Suprapubic skin (tissue), 4 donors: Measurements from ENCODE around the gene CFC1. TPM values are rescaled to one million over a fixed set of nuclear protein-coding genes. Genes with fewer than 3 reads are reported as not detected.
"Not testable (repeated sequence)": the region's sequence is repeated elsewhere in the genome, so short reads cannot be mapped to it uniquely, and the experiment has no call there.

Experiments used
- DNase-seq, 2 donors: peaks; one replicate each; pipeline ENCODE4 v3.0.0-alpha.2; 2019; ENCODE audit warnings: low spot score in 2 of 2
- H3K27ac ChIP-seq: fragments of 200-600 bp; sonication (generic); one replicate; pipeline ENCODE4 v1.5.1; 2019
- H3K27me3 ChIP-seq: fragments of 200-600 bp; sonication (generic); one replicate; pipeline ENCODE4 v1.5.1; 2019
- H3K36me3 ChIP-seq: fragments of 200-600 bp; sonication (generic); one replicate; pipeline ENCODE4 v1.5.1; 2019
- H3K4me1 ChIP-seq: fragments of 200-600 bp; sonication (generic); one replicate; pipeline ENCODE4 v1.5.1; 2019
- H3K4me3 ChIP-seq: fragments of 200-600 bp; sonication (generic); one replicate; pipeline ENCODE4 v1.5.1; 2019; ENCODE audit warnings: mild to moderate bottlenecking
- H3K9me3 ChIP-seq: fragments of 200-600 bp; sonication (generic); one replicate; pipeline ENCODE4 v1.5.1; 2019
- WGBS: methylation state at CpG from one replicate; pipeline ENCODE4 v1.1.5; 2018; 5-methylcytosine and 5-hydroxymethylcytosine counted together
- total RNA-seq, 4 donors: library from RNA; depleted of rRNA; stranded (reverse); fragments of >200 nt; gene quantifications; one replicate each; pipeline ENCODE4 v1.1.0, GENCODE V29; 2016

Gene CFC1
- total RNA-seq, 4 donors from 2014 or later: not detected

DNA sequence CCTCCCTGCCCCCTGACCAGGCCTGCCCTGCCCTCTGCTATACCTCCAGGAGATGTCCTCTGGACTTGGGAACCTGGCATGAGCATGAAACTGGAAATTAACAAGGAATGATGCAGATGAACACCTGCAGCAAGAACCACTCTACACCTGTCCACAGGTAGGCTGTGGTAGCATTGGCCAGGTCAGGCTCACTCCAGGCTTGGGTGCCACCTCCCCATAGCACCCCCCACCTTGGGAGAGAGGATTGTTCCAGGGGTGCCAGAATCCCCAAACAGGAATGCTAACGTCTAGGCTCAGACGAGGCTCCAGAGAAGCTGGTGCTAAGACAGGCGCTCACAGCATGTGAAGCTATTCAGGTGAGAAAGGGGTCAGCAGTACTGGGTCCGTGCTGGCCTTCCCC lies 5.4 kb downstream of the CFC1 start:
- H3K27ac ChIP-seq, H3K27me3 ChIP-seq, H3K9me3 ChIP-seq, H3K36me3 ChIP-seq, H3K4me3 ChIP-seq, H3K4me1 ChIP-seq: not testable (repeated sequence)
- WGBS: no CpG with 5 or more reads among the region's 4 CpGs
- DNase-seq: peak in 1 of 2 donors; percentile 33

DNA sequence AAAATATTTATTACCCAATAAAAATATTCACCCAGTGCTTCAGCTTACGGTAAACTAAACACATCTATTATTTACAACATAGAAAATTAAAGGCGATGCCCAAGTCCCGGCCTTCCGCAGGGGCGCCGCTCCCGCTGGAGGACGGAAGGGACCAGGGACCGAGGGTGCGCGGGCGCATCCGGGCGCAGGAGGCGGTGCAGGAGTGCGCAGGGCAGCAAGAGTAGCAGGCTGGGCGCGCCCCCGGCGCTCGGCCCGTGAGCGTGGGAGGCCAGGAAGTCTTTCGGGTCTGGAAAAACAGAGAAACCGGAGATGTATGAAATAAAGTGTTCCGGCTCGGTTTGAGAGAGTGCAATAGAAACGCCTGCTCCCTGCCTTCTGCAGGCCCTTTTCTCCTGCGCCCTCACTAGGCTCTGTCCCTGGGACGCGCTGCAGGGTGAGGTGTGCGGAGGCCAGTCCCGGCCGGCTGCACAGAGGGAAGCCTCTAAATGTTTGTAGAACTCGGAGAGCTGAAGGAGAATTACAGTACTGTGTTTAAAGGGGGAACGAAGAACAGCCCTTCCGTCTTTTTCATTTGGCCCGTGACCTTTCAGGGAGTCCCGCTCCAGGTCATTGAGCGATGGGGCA lies 6.5 kb downstream of the CFC1 start:
- H3K27me3 ChIP-seq, H3K36me3 ChIP-seq, H3K9me3 ChIP-seq, H3K4me3 ChIP-seq, H3K27ac ChIP-seq, DNase-seq, H3K4me1 ChIP-seq: not testable (repeated sequence)
- WGBS: 30% methylated on average over 9 of the region's 40 CpGs

- 10% methylated on average over 6 of the region's 7 CpGs for WGBS
- not testable (repeated sequence) for H3K9me3 ChIP-seq, H3K36me3 ChIP-seq
These were observed 8.5 kb downstream of the CFC1 start for GRCh38 chr2:130590842-130591359.

DNA sequence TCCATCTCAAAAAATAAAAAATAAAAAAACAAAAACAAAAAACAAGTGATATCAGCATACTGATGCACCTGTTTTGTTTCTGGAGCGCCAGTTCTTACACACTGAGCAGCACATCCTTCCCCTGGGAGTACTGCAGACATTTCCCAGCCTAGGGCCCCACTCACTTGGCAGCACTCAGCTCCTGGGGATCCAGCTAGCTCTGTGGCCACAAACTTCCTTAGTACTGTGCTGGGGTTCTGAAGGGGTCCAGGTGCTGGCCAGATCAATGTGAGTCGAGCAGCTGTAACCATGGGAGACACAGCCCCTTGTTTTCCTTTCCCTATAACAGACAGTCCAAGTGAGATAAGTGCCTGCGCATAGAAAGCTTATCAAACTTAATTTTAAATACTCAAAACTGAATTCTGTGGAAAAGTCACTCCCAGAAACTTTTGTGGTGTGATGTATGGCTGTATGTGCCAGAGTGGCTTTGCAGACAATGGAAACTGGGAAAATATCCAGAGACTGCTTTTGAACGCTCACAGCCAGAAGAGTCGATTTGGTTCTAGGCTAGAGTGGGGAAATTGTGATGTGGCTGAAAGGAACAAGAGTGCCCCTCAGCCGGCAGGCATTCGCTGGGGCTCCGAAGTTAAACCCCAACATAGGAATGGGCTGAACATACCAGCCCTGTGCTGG lies 9.1 kb downstream of the CFC1 start:
- H3K36me3 ChIP-seq, DNase-seq, H3K9me3 ChIP-seq, H3K27ac ChIP-seq, H3K4me3 ChIP-seq, H3K27me3 ChIP-seq, H3K4me1 ChIP-seq: not testable (repeated sequence)
- WGBS: 48% methylated on average over 5 of the region's 8 CpGs

More at GRCh38 chr2:130590842-130591359, 8.5 kb downstream of the CFC1 start:
- H3K27me3 ChIP-seq, H3K4me1 ChIP-seq, H3K27ac ChIP-seq, H3K4me3 ChIP-seq: not testable (repeated sequence)
- peak in 1 of 2 donors; percentile 14 for DNase-seq

DNA sequence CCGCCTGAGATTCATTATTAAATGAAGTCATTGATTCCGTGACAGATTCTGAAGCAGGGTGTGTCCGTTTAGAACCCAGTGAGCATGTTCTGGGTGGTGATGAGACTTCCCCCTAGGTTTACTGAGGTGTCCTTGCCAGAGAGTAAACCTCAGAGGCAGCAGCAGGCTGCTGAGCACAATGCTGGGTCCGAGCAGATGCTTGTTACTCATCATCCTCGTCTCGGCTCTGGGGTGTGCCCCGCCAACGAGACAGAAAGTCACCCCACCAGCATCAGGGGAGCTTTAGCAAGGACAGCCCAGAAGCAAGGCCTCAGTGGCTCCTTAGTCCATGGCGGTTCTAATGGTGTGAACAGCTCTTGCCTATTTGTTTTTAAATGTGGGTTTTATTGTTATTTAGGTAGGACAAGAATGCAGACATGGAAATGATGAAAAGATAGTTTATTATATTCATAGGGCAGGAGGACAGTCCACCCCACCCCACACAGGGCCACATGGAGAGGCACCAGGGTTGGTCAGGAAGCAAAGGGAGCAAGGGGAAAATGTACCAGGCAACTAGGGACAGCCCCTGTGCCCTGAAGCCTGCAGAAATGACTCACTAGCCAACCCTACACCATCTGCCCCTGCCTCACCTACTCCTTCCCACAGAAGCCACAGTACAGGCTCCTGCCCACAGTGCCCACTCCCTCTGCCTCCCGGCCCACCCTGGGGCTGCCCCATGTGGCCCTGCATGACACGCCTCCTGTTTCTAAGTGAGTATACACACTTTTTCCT lies 10.5 kb downstream of the CFC1 start:
- not testable (repeated sequence) for H3K27me3 ChIP-seq, H3K36me3 ChIP-seq, H3K4me1 ChIP-seq, H3K27ac ChIP-seq, H3K4me3 ChIP-seq, H3K9me3 ChIP-seq
- 67% methylated on average over 1 of the region's 11 CpGs for WGBS
- peak in 1 of 2 donors; percentile 11 for DNase-seq

DNA sequence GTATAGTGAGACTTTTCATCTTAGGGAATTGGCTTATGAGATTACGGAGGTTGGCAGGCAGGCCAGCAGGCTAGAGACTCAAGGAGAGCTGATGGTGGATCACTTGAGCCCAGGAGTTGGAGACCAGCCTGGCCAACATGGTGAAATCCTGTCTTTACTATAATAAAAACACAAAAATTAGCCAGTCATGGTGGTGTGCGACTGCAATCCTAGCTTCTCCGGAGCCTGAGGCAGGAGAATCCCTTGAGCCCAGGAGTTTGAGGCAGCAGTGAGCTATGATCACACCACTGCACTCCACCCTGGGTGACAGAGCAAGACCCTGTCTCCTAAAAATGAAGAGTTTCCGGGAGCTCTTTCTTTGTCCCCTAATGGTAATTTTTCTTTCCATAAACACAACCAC lies 14.6 kb downstream of the CFC1 start:
- H3K4me1 ChIP-seq, H3K9me3 ChIP-seq, H3K36me3 ChIP-seq, H3K27ac ChIP-seq, DNase-seq, H3K4me3 ChIP-seq, H3K27me3 ChIP-seq: not testable (repeated sequence)
- WGBS: no CpG with 5 or more reads among the region's 4 CpGs

DNA sequence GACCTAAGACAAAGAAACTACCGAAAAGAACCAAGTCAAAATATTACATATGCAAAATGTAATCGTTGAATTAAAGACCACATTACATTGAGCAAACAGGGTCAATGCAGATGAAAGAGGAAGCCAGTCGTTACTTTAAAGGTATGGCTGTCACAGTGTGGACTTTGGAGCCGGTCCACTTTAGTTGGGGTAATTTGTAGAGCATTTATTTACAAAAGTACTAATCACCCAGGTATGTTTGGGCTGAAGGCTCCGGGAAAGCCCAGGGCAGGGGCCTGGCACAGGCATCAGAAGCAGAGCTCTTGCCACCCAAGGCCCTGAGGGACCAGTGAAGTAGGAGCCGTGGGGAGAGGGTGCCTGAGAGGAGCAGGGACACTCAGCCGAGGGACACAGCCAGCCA lies 15.8 kb downstream of the CFC1 start:
- peak; percentile 15 to 28 for DNase-seq
- 77% methylated on average over 4 of the region's 7 CpGs for WGBS

DNA sequence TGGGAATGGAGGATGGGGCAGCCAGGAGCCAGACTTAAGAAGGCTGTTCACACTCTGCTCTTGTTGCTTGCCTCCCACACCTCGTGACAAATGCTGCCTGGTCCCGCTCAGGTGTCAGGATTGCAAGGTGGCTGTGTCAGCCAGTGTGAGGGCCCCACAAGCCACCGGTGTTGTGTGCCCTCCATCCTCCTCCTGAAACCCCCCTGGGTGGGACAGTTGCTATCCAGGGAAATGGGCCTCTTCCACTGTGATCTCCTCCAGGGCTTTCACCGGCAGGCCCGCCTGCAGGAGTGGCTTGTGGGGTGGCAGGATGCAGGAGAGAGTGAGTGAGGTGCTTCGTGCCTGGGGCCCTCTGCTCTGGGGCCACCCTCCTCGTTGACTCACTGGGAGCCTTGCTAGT lies 16.4 kb downstream of the CFC1 start:
- DNase-seq: peak in 1 of 2 donors; percentile 15
- WGBS: no CpG with 5 or more reads among the region's 7 CpGs
- H3K9me3 ChIP-seq, H3K27me3 ChIP-seq, H3K27ac ChIP-seq, H3K4me3 ChIP-seq, H3K4me1 ChIP-seq, H3K36me3 ChIP-seq: not testable (repeated sequence)

More for the DNA sequence above, 15.8 kb downstream of the CFC1 start:
- not testable (repeated sequence) for H3K36me3 ChIP-seq, H3K4me1 ChIP-seq, H3K4me3 ChIP-seq, H3K27me3 ChIP-seq, H3K9me3 ChIP-seq, H3K27ac ChIP-seq

- H3K4me3 ChIP-seq, H3K4me1 ChIP-seq, H3K36me3 ChIP-seq, H3K9me3 ChIP-seq, H3K27ac ChIP-seq, H3K27me3 ChIP-seq: not testable (repeated sequence)
- WGBS: no CpG with 5 or more reads among the region's 7 CpGs
- peak; percentile 26 to 40 for DNase-seq
These were observed 17.9 kb downstream of the CFC1 start for GRCh38 chr2:130581491-130581890.

DNA sequence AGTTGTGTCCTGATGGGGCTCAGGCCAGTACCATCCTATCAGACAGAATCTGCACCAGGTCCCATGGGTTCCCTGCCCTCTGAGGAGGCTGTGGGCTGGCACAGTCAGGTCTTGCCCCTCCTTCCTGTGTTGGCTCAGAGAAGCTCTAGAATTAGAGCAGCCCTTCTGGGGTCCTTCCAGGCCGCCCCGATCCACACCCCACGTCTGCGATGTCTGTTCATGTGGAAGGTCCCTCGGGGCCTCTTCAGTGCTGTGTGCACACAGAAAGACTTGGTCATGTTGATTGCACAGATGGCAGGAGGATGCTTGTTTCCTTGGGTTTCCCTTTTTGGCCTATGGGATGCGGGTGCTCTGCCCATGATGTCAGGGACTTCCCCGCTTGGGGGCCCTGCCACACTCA lies 20.3 kb downstream of the CFC1 start:
- H3K9me3 ChIP-seq, H3K4me1 ChIP-seq, H3K36me3 ChIP-seq, H3K27ac ChIP-seq, H3K27me3 ChIP-seq, H3K4me3 ChIP-seq: not testable (repeated sequence)
- WGBS: 82% methylated on average over 5 of the region's 7 CpGs
- DNase-seq: peak; percentile 14 to 21

DNA sequence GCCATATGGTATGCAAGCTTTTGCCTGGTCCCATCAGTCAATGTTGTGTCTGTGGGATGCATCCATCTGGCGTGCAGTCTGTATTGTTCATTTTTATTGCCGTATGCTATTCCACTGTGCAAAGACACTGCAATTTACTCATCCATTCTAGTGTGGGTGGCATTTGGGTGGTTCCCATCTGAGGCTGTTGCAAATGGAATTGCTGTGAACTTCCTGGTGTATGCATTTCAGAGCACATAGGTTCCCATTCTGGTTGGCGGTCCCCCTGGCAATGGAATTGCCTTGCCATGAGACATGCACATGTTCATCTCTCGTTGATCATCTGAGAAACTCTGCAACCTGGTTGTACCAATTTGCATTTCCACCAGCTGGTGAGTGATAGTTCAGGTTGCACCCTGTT lies 21.8 kb downstream of the CFC1 start:
- H3K4me1 ChIP-seq, H3K4me3 ChIP-seq, H3K27me3 ChIP-seq, H3K9me3 ChIP-seq, H3K36me3 ChIP-seq, DNase-seq, H3K27ac ChIP-seq: not testable (repeated sequence)
- no CpG with 5 or more reads among the region's 4 CpGs for WGBS

DNA sequence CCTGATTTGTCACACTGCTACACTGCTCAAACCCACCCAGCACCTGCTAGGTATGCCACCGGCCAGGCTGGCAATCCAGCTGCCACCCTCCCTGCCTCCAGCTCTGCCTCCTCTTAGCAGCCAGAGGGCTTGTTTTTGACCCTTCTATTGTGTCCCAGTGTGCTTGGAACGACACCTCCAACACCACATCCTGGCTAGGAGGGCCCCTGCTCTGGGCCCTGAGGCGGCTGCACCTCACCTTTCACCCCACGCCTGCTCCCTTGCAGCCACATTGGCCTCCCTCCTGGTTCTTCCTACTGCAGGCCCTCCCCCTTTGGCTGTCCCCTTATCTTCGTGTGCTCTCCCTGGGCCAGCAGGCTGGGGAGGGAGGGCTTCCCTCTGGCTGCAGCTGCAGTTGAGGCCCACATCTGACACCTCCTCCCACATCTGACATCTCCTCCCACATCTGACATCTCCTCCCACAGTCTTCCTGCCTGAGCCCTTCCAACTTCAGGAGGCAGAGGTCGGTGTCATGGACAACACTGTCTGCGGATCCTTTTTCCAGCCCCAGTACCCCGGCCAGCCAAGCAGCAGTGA lies 23.1 kb downstream of the CFC1 start:
- no CpG with 5 or more reads among the region's 8 CpGs for WGBS
- H3K4me1 ChIP-seq: not testable (repeated sequence)

GRCh38 chr2:130574230-130574629 lies 25.1 kb downstream of the CFC1 start:
- H3K36me3 ChIP-seq, DNase-seq, H3K4me3 ChIP-seq, H3K27me3 ChIP-seq, H3K9me3 ChIP-seq, H3K27ac ChIP-seq, H3K4me1 ChIP-seq: not testable (repeated sequence)
- WGBS: no CpG with 5 or more reads among the region's 13 CpGs

More for the DNA sequence above, 23.1 kb downstream of the CFC1 start:
- H3K4me3 ChIP-seq, H3K36me3 ChIP-seq, H3K9me3 ChIP-seq, DNase-seq, H3K27ac ChIP-seq, H3K27me3 ChIP-seq: not testable (repeated sequence)

DNA sequence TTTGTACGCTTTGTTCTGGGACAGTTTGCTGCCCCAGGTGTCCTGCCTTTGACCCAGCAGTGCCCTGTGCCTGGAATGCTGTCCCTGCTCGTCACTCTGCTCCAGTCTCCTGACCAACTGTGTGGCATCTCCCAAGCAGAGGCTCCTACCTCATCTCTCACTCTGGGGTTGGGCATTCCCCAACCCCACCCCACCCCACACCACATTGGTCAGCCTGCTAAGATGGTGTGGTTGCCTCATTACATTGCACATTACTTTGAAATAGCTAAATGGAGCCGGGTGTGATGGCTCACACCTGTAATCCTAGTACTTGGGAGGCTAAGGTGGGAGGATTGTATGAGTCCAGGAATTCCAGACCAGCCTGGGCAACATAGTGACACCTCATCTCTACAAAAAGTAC lies 27.4 kb downstream of the CFC1 start:
- not testable (repeated sequence) for H3K4me1 ChIP-seq, H3K27ac ChIP-seq, DNase-seq, H3K9me3 ChIP-seq, H3K4me3 ChIP-seq, H3K27me3 ChIP-seq, H3K36me3 ChIP-seq
- no CpG with 5 or more reads among the region's 3 CpGs for WGBS
